Suppressor macrophage treated with lipopolysaccharide for 4 hours (primary cell): ENCODE results near the gene ACYP2.
"Not testable (repeated sequence)": the region's sequence is repeated elsewhere in the genome, so short reads cannot be mapped to it uniquely, and the experiment has no call there.

ENCODE experiments used
- DNase-seq: peaks from one replicate; pipeline ENCODE4 v3.0.0-alpha.2; 2020

The ACYP2 gene

DNA sequence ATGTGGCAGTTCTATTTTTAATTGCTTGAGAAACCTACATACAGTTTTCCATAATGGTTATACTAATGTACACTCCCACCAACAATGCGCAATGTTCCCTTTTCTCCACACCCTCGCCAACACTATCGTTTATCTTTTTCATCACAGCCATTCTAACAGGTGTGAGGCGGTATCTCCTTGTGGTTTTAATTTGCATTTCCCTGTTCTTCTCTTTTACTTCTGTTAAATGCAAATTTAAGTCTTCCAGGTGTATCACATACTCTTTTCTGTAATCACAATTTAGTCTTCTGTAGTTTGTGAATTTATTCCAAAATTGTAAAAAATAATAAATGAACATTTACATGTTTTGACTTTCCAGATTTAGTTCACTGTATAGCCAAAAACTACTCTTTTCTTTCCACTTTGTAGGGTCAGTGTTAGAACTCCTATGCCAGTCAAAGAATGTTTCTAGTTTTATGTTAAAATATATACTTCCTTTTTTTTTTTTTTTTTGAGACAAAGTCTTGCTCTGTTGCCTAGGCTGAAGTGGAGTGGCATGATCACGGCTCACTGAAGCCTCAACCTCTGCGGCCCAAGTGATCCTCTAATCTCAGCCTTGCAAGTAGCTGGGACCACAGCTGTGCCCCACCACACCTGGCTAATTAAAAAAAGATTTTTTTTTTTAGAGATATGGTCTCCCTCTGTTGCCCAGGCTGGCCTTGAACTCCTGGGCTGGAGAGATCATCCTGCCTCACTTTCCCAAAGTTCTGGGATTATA lies 15.4 kb upstream of the ACYP2 start:
- DNase-seq = no peak

DNA sequence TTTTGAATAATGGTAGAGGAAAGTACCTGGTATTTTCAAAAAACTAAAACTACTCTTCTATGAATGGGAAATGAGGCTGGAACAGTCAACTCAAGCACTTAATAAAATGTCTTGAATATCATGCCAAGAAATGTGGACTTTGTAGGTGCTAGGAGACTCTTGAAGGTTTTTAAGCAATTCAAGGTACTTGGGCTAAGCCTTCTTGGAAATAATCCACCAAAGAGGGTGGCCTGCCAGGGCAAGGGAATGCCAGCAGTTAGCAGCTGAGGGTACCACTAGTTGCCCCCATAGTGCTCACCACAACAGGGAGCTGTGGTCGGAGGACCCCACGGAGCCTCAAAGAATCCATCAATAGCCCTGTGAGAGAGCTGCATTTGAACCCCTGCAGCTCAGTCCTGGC lies 14.6 kb upstream of the ACYP2 start:
- DNase-seq = no peak

DNA sequence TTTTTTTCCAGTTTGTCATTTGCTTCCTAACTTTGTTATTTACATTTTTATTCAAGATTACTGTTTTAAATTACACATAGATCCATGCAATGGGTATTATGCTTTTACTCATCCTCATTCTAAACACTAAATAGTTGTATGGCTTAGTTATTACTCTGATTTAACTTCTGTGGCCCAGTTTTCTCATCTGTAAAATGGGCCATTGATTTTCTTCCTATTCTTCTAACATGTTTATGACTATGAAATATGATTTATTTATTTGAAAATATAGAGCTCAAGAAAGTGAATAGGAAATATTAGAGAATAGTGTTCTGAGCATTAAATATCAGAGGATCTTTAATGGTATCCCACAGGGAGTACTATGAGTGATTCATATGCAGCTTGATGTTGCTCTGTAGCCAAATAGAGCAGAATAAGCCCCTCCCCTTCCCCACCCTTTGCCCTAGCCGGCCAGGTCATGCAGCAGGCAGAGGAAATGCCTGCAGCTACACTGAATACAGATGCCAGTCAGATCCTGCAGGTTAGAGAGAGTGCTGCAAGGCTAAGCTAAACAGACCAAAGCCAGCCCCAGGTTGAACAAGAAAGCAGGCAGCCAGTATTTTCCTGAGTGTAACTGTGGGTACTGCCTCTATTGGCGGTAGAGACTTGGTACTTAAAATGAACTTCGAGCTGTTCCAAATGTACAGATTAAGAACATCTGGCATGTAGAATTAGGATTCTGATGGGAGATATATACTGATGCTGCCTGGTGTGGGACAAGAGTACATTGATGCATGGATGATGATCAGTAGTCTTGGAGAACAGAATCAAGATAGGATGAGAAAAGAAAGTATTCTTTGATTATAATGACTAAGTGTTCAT lies 11.7 kb upstream of the ACYP2 start:
- no peak for DNase-seq

DNA sequence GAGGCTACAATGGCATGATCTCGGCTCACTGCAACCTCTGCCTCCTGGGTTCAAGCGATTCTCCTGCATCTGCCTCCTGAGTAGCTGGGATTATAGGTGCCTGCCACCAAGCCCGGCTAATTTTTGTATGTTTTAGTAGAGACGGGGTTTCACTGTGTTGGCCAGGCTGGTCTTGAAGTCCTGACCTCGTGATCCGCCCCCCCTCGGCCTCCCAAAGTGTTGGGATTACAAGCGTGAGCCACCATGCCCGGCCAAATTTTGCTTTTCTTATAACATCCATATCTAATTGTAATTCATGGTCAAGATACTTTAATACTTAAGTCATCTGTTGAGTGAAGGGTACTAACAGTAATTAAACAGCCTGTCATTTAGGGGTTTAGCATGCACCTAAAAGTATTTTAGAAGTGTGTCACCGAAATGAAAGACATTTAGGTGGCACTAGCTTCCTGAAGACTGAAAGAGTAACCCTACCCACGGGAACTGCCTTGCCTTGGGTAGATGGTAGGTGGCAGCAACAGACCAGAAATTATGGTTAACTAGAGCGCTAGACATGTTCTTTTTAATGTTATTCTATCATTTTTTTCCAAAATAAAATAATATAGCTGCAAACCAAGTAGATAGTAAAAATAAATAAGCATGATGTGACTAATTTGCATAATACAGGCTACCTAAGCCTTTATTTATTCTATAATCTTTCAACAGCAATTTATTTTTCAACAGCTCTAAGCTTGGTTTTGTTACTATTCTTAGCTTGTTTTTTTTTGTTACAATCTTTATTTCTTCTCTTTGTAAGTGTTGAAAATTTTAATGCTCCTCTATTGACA lies 8.6 kb upstream of the ACYP2 start:
- peak; percentile 45 for DNase-seq

DNA sequence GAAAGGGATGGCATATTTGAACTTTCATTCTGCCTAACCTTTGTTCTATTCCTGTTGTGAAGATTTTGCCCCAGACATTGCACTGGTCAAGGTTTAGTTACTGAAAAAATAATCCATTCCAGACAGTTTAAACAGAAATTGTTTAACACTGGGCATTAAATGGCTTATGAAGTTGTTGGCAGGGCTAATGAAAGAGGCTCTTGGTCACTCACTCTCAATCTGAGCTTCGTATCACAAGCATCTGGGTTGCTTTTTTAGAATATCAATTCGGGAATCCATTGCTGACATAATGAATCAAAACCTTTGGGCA lies 8.0 kb upstream of the ACYP2 start:
- no peak for DNase-seq

DNA sequence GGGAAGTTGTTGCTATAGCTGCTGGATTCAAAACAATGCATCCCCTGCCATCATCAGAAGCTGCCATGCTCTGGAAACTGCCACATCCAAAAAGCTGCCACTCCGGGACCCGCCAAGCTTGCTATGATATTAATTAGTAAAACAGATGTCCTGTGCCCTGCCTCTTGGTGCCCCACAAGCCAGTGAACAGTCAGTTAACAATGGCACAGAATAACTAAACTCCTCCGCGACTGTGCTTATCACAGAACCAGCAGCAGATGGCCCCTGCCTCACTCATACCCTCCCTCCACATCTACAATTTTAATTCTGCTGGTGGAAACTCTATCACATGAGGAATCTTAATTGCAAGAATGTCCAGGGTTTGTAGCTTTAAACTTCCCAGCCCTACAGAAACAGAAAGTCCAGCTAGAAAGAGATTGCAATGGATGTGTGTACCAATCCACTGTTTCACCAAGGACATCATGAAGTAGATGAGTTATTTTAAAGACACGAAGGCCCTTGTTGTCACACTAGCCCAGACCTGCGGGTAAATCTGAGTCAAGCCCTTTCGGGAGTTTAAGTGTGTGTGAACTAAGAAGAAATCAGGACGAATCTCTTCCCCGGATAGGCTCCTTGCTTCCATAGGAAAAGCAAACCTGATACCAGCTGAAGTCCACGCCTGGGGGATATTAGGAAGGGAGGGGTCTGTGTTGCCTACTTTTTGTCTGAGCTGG lies 7.4 kb upstream of the ACYP2 start:
- no peak for DNase-seq

DNA sequence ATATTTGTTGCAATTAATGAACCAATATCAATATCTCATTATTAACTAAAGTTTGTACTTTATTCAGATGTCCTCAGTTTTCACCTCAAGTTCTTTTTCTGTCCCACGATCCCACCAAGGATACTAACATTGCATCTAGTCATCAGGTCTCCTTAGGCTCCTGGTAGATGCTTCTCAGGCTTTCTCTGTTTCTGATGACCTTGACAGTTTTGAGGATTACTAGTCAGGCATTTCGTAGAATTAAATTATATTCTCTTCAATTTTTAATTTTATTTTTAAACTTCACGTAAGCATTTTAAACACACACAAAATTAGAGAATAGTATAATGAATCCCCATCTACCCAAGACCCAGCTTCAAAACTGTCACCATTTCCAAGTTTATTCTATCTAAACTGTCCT lies 5.6 kb upstream of the ACYP2 start:
- no peak for DNase-seq

DNA sequence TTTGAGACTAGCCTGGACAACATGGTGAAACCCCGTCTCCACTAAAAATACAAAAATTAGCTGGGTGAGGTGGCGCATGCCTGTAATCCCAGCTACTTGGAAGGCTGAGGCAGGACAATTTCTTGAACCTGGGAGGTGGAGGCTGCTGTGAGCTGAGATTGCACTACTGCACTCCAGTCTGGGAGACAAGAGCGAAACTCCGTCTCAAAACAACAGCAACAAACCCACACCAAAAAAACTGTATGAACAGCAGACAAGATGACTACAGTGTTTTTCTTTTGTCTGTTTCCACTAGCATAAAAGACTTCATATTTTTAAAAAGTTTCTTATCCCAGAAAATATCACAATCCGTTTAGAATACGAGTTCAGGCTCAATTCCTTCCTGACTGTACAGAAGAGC lies 936 bp upstream of the ACYP2 start:
- DNase-seq = not testable (repeated sequence)

DNA sequence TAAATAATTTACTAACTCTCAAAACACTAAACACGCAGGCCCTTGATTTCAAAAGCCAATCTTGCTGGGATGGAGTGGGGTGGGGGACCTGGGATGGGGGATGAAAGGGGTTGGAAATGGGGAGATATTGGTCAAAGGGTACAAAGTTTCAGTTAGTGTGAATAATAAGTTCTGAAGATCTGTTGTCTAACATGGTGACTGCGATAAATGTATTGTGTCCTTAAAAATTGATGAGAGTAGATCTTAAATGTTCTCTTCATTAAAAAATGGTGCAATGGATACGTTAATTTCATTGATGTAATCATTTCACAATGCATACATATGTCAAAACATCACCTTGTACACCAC lies 505 bp upstream of the ACYP2 start:
- DNase-seq = no peak

DNA sequence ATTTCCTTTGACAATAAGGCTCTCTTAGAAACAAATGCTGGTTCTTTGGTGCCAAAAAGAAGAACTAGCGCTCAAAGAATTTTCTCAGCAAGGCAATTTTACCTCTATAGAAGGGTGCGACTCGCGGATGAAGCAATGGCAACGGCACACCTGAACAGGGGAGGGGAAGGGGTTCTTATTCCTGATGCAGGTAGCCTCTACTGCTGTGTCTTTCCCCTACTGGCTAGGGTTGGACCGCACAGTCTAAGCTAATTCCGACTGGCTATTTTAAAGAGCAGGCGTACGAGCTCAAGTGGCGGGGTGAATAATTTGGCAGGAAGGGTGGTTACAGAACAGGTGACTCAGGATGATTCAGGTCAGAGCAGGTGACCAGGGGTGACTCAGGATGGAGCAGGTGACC lies 1.2 kb downstream of the ACYP2 start:
- DNase-seq = not testable (repeated sequence)

DNA sequence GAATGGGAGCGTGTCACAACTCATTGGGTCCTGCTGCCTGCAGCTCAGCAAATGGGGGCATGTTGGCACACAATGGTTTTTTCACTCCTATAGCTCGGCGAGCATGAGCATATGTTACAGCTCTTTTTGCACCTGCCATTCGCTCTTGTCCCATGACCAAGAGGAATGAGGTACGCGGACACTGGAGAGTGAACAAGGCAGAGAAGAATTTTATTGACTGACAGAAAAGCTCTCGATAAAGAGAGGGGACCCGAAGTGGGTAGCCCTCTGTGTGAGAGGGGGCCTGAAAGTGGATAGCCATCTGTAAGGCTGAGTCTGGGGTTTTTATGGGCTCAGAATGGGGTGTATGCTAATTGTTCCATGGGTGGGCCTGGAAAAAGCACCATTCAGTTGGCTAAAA lies 5.5 kb downstream of the ACYP2 start:
- DNase-seq = no peak

DNA sequence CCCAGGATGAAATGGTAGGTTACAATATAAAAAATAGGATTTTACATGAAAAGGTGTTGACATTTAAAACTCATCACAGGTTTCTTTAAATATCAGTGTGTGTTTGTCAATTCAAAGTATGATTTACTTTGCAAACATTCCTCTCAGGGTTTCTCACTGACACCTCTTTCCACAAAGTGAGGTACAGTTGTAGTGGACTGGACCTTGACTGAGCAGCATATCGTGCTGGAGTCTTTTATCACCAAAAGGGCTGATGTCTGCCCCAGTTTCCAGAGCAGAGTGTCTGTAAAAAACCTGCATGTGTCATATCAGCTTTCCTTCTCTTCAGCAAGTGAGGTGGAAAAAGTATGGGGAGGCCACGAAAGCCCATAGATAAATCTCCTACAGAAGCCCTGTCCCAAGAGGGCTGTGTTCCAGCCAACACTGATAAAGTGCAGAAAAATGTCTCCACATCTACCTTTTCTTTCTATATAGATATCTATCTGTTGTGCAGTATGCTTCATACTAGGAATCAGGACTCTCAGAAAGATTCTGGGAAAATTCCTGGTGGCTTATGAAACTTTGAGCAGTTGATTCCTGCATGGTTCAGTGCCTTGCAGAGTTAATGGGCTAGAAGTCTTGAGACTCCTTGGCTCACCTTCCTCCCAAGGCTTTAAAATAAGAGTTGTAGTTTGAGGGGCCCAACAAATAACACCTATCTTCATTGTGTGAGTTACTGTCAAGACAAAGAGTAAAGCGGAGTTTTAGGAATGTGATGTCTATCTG lies 6.9 kb downstream of the ACYP2 start:
- no peak for DNase-seq

DNA sequence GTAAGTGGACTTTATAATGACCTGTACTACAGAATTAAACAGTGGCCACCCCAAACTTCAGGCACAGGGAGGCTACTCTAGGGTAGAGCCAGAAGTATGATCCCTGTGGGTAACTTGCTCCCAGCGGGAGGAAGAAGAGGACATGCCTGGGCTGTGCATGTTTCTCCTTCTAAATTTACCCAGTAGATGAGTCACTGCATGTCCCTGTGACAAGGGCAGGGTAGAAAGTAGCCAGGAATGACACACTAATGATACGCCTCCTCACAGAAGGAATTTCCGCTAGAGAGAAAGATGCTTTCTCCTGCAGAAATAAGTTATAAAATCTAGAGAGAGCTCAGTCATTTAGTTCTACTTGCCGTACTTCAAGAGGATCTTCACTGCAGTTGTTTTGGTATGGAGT lies 7.5 kb downstream of the ACYP2 start:
- DNase-seq = no peak

DNA sequence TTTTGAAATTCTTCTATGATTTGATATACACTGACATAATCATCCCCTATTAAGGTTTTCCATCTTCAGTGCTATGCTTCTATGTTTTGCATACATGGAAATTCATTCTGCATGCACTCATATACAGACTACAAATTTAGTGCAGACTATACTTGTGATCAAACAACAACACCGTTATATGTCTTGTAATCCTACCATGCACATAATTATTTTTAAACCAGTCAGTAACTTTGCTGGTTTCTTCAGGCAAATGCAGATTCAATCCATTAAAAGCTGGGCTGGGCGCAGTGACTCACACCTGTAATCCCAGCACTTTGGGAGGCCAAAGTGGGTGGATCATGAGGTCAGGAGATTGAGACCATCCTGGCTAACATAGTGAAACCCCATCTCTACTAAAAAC lies 11.8 kb downstream of the ACYP2 start:
- DNase-seq = not testable (repeated sequence)

DNA sequence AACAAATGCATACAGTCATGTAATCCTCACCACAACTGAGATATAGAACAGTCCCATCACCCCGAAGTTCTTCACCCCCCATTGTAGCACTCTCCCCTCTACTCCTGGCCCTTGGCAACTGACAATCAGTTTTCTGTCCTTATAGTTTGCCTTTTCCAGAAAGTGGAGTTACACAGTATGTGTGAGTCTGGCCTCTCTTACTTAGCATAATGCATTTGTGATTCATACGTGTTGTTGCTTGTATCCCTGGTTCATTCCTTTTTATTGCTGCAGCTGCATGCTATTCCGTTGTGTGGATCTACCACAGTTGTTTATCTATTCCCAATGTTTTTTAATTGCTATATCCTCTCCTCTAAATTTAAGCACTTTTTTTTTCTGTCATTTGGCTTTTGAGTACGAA lies 17.6 kb downstream of the ACYP2 start:
- DNase-seq = no peak

DNA sequence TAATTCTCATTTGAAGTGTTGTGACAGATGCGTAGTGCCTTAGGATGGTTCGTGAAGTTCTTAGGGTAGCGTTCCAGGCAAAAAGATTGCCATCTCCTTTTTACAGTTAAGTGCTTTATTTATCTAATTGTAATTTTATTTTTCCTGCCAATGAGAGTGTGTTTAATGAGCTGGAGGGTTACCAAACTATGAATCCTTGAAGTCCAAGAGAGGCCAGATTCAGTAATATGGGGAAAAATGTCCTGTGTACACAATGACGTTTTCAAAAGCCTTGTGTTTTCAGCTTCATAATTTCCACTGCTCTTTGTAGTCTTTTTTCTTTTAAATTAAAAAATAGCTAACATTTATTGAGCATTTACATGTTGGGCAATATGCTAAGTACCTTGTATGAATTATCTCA lies 23.8 kb downstream of the ACYP2 start:
- DNase-seq = no peak

DNA sequence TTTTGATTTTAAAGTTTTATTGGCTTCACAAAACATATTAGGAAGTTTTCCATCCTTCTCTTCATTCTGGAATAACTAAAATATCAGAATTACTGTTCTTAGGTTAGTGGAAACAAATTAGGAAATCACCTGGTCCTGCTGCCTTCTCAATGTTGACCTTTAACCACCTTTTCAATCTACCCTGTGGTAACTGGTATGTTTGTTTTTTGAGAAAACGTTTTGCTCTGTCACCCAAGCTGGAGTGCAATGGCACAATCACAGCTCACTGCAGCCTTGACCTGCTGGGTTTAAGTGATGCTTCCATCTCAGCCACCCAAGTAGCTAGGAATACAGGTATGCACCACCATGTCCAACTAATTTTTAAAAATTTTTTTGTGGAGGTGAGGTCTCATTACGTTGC lies 28.4 kb downstream of the ACYP2 start:
- no peak for DNase-seq

DNA sequence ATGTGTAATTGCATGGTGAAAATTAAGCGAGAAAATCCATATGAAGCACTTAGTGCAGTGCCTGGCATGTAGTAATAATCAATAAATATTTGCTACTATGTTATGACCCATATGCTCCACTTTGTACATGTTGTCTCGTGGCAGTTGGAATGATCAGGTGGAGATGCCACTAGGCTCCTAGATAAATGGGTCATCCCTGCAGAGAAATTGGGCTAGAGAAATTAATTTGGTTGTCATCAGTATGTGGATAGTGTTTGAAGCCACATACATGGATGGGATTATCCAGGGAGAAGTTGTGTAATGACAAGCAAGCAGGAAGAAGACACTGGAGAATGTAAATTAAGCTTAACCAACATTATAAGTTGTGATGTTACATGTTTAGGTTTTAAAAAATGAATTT lies 33.0 kb downstream of the ACYP2 start:
- no peak for DNase-seq

DNA sequence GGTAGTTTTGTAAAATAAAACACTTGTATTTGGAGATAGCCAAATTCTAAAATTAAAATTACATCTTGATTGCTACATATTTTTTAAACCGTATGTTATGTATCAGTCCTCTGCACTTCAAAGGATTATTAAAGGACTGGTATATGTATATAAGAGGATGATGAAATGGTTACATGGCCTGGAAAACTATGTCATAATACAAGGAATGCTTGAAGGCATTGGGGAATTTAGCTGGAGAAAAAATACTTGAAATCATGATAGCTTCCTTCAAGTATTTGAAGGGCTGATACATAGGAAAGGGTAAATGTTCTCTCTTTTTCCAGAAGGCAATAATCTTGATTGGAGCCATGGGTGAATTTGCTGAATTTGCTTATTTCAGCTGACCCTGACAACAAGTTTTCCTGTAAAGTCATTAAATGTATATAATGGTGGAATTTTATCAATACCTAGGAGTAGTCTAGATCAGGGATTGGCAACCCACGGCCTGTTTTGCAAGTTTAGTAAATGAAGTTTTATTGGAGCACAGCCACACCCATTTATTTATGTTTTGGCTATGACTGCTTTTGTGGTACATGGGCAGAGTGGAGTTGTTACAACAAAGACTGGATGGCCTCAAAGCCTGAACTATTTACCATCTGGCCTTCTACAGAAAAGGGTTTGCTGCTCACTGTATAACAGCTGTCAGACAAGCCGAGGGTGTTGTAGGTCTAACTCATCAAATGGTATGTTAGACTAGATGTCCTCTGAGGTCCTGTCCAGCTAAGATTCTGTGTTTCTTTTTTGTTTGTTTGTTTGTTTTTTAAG lies 34.4 kb downstream of the ACYP2 start:
- DNase-seq = no peak

DNA sequence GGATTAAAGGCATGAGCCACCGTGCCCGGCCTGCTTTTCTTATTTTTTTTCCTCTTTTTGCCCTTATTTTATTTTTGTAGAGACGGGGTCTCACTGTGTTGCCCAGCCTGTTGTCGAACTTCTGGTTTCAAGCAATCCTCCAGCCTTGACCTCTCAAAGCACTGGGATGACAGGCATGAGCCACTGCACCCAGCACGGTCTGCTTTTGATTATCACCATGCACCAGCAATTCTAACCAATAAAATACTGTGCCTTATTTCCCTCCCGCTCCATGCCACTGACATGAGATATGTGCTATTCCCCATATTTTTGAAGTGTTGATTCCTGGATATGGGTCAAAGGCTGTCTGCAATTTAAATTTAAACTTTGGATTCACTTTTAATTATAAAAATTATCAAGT lies 42.9 kb downstream of the ACYP2 start:
- DNase-seq = no peak

DNA sequence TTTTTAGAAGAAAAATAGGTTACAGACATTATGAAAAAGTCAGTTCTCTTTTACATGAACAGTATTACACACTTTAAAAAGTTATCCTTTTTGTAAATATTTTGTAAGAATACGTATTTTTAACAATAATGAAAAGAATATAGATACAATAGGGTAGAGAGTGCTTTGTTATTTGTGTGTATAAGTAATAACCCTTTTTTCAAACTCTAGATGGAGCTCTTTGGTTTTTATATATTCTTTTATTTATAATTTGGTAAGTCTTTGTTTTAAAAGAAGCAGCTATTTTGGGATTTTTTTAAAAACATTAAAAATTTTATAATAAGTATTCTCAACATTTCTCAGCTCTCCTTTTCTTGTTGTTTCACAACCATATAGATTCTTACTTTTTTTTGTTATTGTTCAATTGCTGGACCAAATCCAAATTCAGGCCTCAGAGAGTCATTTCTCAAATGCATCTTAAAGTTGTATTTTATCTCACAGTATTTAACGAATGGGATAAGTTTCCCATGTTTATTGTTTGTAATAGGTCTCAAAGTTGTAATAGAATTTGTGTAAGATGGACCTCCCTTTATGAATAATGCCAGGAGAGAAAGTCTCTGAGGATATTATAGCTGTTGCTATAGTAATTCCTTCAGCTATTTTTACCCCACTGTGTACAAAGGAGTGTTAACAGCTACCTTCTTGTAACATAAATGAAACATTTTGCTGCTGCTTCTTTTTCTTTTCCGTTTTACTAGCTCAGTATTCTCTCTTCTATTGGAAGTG lies 46.4 kb downstream of the ACYP2 start:
- DNase-seq = no peak
